Measurements from ENCODE around the gene HRH4.

DNA sequence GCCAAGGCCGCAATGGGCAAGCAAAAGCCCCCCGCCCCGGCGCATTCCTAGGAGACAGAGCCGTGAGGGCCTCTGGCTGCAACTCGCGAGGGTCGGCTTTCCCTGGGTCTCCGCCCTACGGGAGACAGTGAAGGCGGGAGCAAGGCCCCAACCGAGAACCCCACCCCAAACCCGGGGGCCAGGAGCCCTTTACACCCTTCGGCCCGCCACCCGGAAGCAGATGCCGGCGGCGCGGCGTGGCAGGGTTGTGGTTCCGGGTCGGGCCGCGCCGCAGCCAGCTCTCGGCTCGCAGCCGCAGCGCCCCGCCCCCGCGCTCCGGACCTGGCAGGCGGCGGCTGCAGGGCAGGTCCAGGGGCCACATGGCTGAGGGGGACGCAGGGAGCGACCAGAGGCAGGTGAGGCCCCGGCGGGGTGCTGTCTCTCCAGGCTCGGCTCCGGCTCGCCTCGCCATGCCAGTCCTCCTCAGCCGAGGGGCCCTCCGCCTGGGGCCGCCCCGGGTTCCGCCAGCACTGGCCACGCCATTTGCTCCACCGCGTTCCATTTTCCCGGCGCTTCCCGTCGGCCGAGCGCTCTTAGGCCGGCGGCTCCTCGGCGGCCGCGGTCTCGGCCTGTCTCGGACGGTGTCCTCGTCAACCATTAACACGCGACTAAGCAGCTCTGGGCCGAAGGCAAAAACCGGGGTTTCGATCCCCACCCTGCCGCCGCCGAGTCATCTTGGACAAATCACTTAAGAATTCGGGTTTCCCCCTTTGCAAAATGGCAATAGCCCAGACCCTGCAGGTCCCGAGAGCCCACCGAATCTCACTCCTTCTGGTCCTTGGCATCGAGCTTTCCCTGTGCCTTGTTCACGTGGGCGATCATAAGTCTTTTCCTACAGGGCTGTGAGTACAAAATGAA, 33.8 kb upstream of the HRH4 start, which contains the start of gene IMPACT:
- TF ChIP-seq EZH2phosphoT487 (IDR thresholded peaks at IDR 0.05; ENCODE audit: low read length) = no peak
- TF ChIP-seq, protein P1, sequence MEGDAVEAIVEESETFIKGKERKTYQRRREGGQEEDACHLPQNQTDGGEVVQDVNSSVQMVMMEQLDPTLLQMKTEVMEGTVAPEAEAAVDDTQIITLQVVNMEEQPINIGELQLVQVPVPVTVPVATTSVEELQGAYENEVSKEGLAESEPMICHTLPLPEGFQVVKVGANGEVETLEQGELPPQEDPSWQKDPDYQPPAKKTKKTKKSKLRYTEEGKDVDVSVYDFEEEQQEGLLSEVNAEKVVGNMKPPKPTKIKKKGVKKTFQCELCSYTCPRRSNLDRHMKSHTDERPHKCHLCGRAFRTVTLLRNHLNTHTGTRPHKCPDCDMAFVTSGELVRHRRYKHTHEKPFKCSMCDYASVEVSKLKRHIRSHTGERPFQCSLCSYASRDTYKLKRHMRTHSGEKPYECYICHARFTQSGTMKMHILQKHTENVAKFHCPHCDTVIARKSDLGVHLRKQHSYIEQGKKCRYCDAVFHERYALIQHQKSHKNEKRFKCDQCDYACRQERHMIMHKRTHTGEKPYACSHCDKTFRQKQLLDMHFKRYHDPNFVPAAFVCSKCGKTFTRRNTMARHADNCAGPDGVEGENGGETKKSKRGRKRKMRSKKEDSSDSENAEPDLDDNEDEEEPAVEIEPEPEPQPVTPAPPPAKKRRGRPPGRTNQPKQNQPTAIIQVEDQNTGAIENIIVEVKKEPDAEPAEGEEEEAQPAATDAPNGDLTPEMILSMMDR (IDR thresholded peaks at IDR 0.05; ENCODE audit: low read length) = no peak

Data from MM.1S (cell line).